Gastrocnemius medialis (tissue), 4 donors: Measurements from ENCODE around the gene LRRC26.

ENCODE experiments used
- CTCF ChIP-seq, 5 experiments: fragments of 450-650 bp in 3 of 5; fragments of 200-600 bp in 2 of 5; sonication (generic) in 2 of 5; IDR thresholded peaks in 4 of 5; conservative IDR thresholded peaks in 1 of 5; 1 replicate in 4 of 5; 2 replicates in 1 of 5; pipeline ENCODE4 v1.5.1; 2016 to 2019; ENCODE audit warnings: antibody characterized with exemption in 5 of 5, mild to moderate bottlenecking in 3 of 5, moderate library complexity in 3 of 5
- POLR2A ChIP-seq, 2 donors: fragments of 450-650 bp; IDR thresholded peaks; one replicate each; pipeline ENCODE4 v1.6.1; 2017; ENCODE audit warnings: antibody characterized with exemption in 2 of 2, mild to moderate bottlenecking in 2 of 2, moderate library complexity in 2 of 2

DNA sequence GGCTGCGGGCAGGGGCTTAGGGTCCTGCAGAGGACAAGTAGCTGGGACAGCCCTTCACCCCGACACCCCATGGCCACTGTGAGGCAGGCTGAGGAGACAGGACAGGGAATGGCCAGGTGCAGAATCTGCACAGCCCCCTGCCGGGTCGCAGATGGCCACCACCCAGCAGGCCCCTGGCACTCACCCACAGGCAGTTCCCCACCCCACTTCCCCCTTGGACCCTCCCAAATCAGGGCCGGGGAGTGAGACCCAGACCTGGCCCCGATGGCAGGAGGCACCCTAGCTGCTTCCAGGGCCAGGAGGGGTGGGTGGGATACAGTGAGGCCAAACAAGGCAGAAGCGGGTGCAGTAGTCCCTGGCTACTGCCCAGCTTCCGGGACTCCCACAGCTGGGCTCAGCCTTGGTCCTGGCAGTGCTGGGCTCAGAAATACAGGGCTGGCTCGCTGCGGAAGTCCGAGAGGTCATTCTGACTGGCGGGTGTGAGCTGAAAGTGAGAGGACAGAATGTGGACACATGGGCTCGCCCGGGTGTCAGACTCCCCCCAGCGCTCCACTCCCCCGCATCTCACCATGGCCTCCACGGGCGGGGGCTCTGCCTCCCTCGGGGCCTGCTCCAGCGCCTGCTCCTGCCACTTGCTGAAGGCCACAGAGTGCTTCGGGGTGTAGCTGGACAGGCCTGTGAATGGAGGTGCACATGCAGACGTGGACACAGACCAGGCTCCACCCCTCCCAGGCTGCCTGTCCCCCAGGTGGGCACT is 22.0 kb upstream of the LRRC26 start:
- TF ChIP-seq CTCF (IDR thresholded peaks at IDR 0.05 in 4 of 5, conservative IDR thresholded peaks at IDR 0.05 in 1 of 5) (no peak), POLR2A (IDR thresholded peaks at IDR 0.05) (no peak)
